HepG2 (cell line): ENCODE measurements around the gene RDH13. TPM values are rescaled to one million over a fixed set of nuclear protein-coding genes. Genes with fewer than 3 reads are reported as not detected.

Source experiments
- ATAC-seq: fragments of 200-7000 bp; cut with Tn5 transposase; 3 replicates; pipeline ENCODE4 v1.9.1; 2020; ENCODE audit warnings: mild to moderate bottlenecking, moderate library complexity
- BruUV-seq: library from RNA; stranded (reverse); fragments of 400-500 nt; replicated peaks from 2 replicates; lab custom pipeline; 2021; lab: Mats Ljungman, UMichigan
- CTCF ChIA-PET: fragments of 300-600 bp; formaldehyde crosslinking; extraction: SDS; loops from one replicate; lab custom pipeline; 2021; ENCODE audit warnings: low total read pairs, inconsistent platforms, low intra/inter-chr PET ratio; lab: Yijun Ruan, JAX
- POLR2A ChIA-PET: fragments of 350-600 bp; sonication (Branson Sonifier 250); formaldehyde crosslinking; loops from one replicate; lab custom pipeline; 2020; ENCODE audit warnings: antibody characterized with exemption, inconsistent platforms; lab: Yijun Ruan, JAX
- DNase-seq: peaks from one replicate; pipeline ENCODE4 v3.0.0-alpha.2; 2015; ENCODE audit warnings: low spot score
- FAIRE-seq: peaks from 3 replicates; lab custom pipeline; 2011; peaks lifted over from hg19 to GRCh38; lab: Jason Lieb, UNC
- H2AFZ ChIP-seq: one replicate; pipeline ENCODE4 v1.6.1; 2011; ENCODE audit warnings: low read length, inconsistent platforms
- H3K27ac ChIP-seq: fragments of 300-600 bp; 3 replicates; pipeline ENCODE4 v1.8.0; 2011; ENCODE audit warnings: mixed run types, mild to moderate bottlenecking, mixed read lengths, low read length, inconsistent platforms; ENCODE audit not compliant: insufficient read depth; ENCODE audit errors: extremely low read length
- H3K27me3 ChIP-seq, 2 experiments: fragments of 200-600 bp in 1 of 2; 2 replicates in 1 of 2; 3 replicates in 1 of 2; pipeline versions ENCODE4 v1.6.0 to v1.8.0; 2011; ENCODE audit warnings: low read length in 2 of 2, mild to moderate bottlenecking in 2 of 2, moderate library complexity in 2 of 2, inconsistent platforms in 1 of 2; ENCODE audit not compliant: insufficient read depth in 2 of 2, control insufficient read depth in 1 of 2
- H3K36me3 ChIP-seq, 2 experiments: fragments of 200-600 bp in 1 of 2; replicated peaks in 1 of 2; 2 replicates in 1 of 2; 3 replicates in 1 of 2; pipeline versions ENCODE4 v1.5.1 to v1.8.0; 2011; ENCODE audit warnings: low read length in 2 of 2, inconsistent platforms in 1 of 2; ENCODE audit not compliant: insufficient read depth in 2 of 2, control insufficient read depth in 1 of 2
- H3K4me1 ChIP-seq: 2 replicates; pipeline ENCODE4 v1.5.1; 2012; ENCODE audit warnings: low read length, inconsistent platforms; ENCODE audit not compliant: insufficient read depth
- H3K4me2 ChIP-seq: 2 replicates; pipeline ENCODE4 v1.6.0; 2011; ENCODE audit warnings: low read depth, low read length, inconsistent platforms
- H3K4me3 ChIP-seq, 3 experiments: fragments of 200-600 bp in 1 of 3; sonication (generic), shearing (Covaris generic) in 1 of 3; replicated peaks in 1 of 3; 2 replicates each; pipeline ENCODE4 v1.5.1; 2011 to 2016; ENCODE audit warnings: low read length in 3 of 3, inconsistent platforms in 2 of 3, low read depth in 2 of 3, mild to moderate bottlenecking in 2 of 3, control low read depth in 1 of 3, mixed read lengths in 1 of 3; ENCODE audit not compliant: insufficient read depth in 1 of 3
- H3K79me2 ChIP-seq: one replicate; pipeline ENCODE4 v1.6.1; 2011; ENCODE audit warnings: low read length, inconsistent platforms; ENCODE audit not compliant: insufficient read depth
- H3K9ac ChIP-seq: 2 replicates; pipeline ENCODE4 v1.6.0; 2011; ENCODE audit warnings: mild to moderate bottlenecking, low read depth, low read length, inconsistent platforms; ENCODE audit not compliant: insufficient read depth
- H3K9me3 ChIP-seq: 2 replicates; pipeline ENCODE4 v1.5.1; 2012; ENCODE audit warnings: mild to moderate bottlenecking, low read length
- H4K20me1 ChIP-seq: 2 replicates; pipeline ENCODE4 v1.6.0; 2011; ENCODE audit warnings: inconsistent platforms, mild to moderate bottlenecking, low read length, moderate library complexity; ENCODE audit not compliant: insufficient read depth
- ARNT2 ChIP-seq: sonication (generic); formaldehyde crosslinking; IDR thresholded peaks from 2 replicates; pipeline ENCODE4 v1.8.0; 2022; ENCODE audit warnings: mild to moderate bottlenecking, low read depth, missing genetic modification reagents, moderate library complexity
- ATF7-NPFF ChIP-seq: sonication (generic); formaldehyde crosslinking; IDR thresholded peaks from 2 replicates; pipeline ENCODE4 v1.8.1; 2023; ENCODE audit warnings: mild to moderate bottlenecking, low read depth, missing genetic modification reagents, moderate library complexity
- CCAR2 ChIP-seq: fragments of 200-400 bp; formaldehyde crosslinking; optimal IDR thresholded peaks from 2 replicates; pipeline ENCODE3; 2018; ENCODE audit warnings: low read depth, mild to moderate bottlenecking, low read length, moderate library complexity
- DNMT3B ChIP-seq: conservative IDR thresholded peaks from 2 replicates; pipeline ENCODE4 v1.6.1; 2016; ENCODE audit warnings: missing biosample characterization, control low read depth
- GABPB1 ChIP-seq: IDR thresholded peaks from 2 replicates; pipeline ENCODE4 v1.6.1; 2016; ENCODE audit warnings: mild to moderate bottlenecking, missing genetic modification reagents, moderate library complexity, missing compliant biosample characterization
- HNRNPK ChIP-seq: fragments of 200-400 bp; formaldehyde crosslinking; IDR thresholded peaks from 2 replicates; pipeline ENCODE4 v1.6.1; 2018; ENCODE audit warnings: low read length, low read depth, moderate library complexity, mild to moderate bottlenecking; ENCODE audit not compliant: poor library complexity, severe bottlenecking
- ISX ChIP-seq: sonication (generic); formaldehyde crosslinking; conservative IDR thresholded peaks from 2 replicates; pipeline ENCODE4 v1.5.0; 2020; ENCODE audit warnings: missing genetic modification reagents
- KLF11 ChIP-seq: IDR thresholded peaks from 2 replicates; pipeline ENCODE4 v1.6.1; 2016; ENCODE audit warnings: missing compliant biosample characterization
- MAFF ChIP-seq: IDR thresholded peaks from 2 replicates; pipeline ENCODE4 v1.6.1; 2011; ENCODE audit warnings: low read depth, low read length, improper control_type of control experiment
- TAF15 ChIP-seq: fragments of 200-400 bp; formaldehyde crosslinking; IDR thresholded peaks from one replicate; pipeline ENCODE4 v1.6.1; 2018; ENCODE audit warnings: mild to moderate bottlenecking, low read depth, low read length; ENCODE audit not compliant: poor library complexity, severe bottlenecking
- TARDBP ChIP-seq: sonication (generic); formaldehyde crosslinking; IDR thresholded peaks from 2 replicates; pipeline ENCODE4 v1.8.0; 2022; ENCODE audit warnings: mild to moderate bottlenecking, missing genetic modification reagents
- XBP1 ChIP-seq: sonication (generic); formaldehyde crosslinking; IDR thresholded peaks from 2 replicates; pipeline ENCODE4 v1.5.0; 2020; ENCODE audit warnings: missing genetic modification reagents
- ZBTB1 ChIP-seq: sonication (generic); formaldehyde crosslinking; IDR thresholded peaks from 2 replicates; pipeline ENCODE4 v1.4.0; 2020; ENCODE audit warnings: missing genetic modification reagents, borderline replicate concordance
- ZNF12 ChIP-seq: sonication (generic); formaldehyde crosslinking; IDR thresholded peaks from 2 replicates; pipeline ENCODE4 v1.5.0; 2020; ENCODE audit warnings: missing genetic modification reagents
- ZNF501 ChIP-seq: sonication (generic); formaldehyde crosslinking; IDR thresholded peaks from 2 replicates; pipeline ENCODE4 v1.5.1; 2020; ENCODE audit warnings: mild to moderate bottlenecking, moderate library complexity, missing genetic modification reagents
- ZNF556 ChIP-seq: sonication (generic); formaldehyde crosslinking; IDR thresholded peaks from 2 replicates; pipeline ENCODE4 v1.4.0; 2020; ENCODE audit warnings: mild to moderate bottlenecking, missing genetic modification reagents, borderline replicate concordance
- ZNF615 ChIP-seq: sonication (generic); formaldehyde crosslinking; IDR thresholded peaks from 2 replicates; pipeline ENCODE4 v1.5.0; 2020; ENCODE audit warnings: mild to moderate bottlenecking, missing genetic modification reagents, borderline replicate concordance
- ZSCAN25 ChIP-seq: sonication (generic); formaldehyde crosslinking; IDR thresholded peaks from 2 replicates; pipeline ENCODE4 v1.8.0; 2022; ENCODE audit warnings: mild to moderate bottlenecking, missing genetic modification reagents
- ZSCAN29 ChIP-seq: sonication (generic); formaldehyde crosslinking; conservative IDR thresholded peaks from 2 replicates; pipeline ENCODE4 v1.4.0; 2020; ENCODE audit warnings: mild to moderate bottlenecking, missing genetic modification reagents
- WGBS: methylation state at CpG from one replicate; pipeline ENCODE4 v1.1.6; 2017; ENCODE audit warnings: low lambda C conversion rate; 5-methylcytosine and 5-hydroxymethylcytosine counted together
- in situ Hi-C: cut with HindIII; loops from 2 replicates; pipeline ENCODE4 v1.10.0; 2017; ENCODE audit warnings: low pct_unique_long_range_greater_than_20kb; ENCODE audit not compliant: extremely low pct_ligation_motif_present
- intact Hi-C: fragments of 100-400 bp; cut with micrococcal nuclease; formaldehyde crosslinking; loops from one replicate; pipeline ENCODE4 v1.10.0; 2022; ENCODE audit not compliant: unreplicated experiment
- polyA plus RNA-seq, 8 experiments: library from polyadenylated mRNA; depleted of rRNA in 3 of 8; stranded (reverse) in 7 of 8; unstranded in 1 of 8; fragments of >200 nt; fragmentation: Illumina TruSeq in 4 of 8; extraction: Trizol in 4 of 8; gene quantifications; 2 replicates each; pipeline versions ENCODE4 v1.2.1 to v1.2.3, GENCODE V29; 2011 to 2016; ENCODE audit warnings: low read depth in 4 of 8, missing spikeins in 1 of 8, mixed read lengths in 1 of 8; ENCODE audit not compliant: insufficient read depth in 1 of 8
- total RNA-seq, 5 experiments: library from RNA; depleted of rRNA; stranded (reverse); fragments of >200 nt; fragmentation: Illumina TruSeq; extraction: Trizol; gene quantifications; 2 replicates each; pipeline ENCODE4 v1.2.3, GENCODE V29; 2016; ENCODE audit warnings: low read depth in 1 of 5
- TF ChIP-seq, protein P1 (sequence below): sonication (generic); formaldehyde crosslinking; conservative IDR thresholded peaks from 2 replicates; pipeline ENCODE4 v1.4.0; 2020; ENCODE audit warnings: missing genetic modification reagents
- TF ChIP-seq, protein P2 (sequence below): sonication (generic); formaldehyde crosslinking; IDR thresholded peaks from 2 replicates; pipeline ENCODE4 v1.5.1; 2020; ENCODE audit warnings: mild to moderate bottlenecking, moderate library complexity, missing genetic modification reagents

RDH13 gene
- total and polyA plus RNA-seq, 2 of the 13 experiments (the other 11 are each of a cell fraction or from before 2014, with no cell fraction given): 13.4 to 21.5 TPM

DNA sequence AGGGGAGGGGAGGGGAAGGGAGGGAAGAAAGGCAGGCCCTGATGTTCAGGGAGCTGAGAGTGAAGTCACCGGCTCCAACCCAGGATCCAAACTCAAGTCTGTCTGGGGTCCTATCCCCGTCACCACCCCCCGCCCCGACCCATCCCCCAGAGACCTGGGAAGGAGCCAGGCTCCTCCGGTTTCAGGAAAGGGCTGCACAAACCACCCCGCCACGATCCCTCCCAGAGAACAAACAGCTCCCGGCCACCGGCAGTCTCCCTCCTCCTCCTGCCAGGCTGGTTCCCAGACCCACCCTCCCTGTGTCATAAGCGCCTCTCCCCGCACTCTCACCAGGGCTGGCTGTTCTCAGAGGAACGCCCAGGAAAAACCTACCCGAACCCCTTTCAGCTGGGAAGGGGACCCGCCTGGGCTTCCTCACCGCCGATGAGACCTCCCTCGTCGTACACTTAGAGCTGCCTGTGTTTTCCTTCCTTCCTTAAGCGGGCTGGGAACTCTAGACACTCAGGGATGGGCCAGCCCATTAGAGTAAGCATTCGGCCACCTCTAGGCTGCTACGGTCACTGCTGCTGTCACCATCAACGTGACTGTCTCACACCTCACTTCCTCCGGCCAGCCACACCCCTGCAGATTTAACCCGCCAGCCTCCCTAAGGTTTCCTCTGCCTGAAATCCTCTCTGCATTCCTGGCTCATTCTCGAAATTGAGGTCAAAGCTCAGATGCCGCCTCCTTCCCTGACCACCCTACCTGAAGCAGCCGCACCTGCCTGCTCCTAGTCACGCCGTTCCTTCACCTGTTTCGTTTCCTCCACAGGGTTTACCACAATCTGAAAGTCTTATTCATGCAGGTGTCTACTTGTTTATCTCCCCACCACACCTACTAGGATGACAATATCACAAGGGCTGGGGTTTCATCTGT lies 6.3 kb upstream of the RDH13 start:
- intact Hi-C loops: no loop called here
- BruUV-seq: no TSS peak
- Histone ChIP-seq H3K4me3 (peak overlapping the region; percentile 23 to 55 (median 30); a peak in 5 of 6 replicates), H3K36me3 (no peaks in the 10 kb centered on the region), H2AFZ (peak overlapping the region; percentile 40), H3K79me2 (no peaks in the 10 kb centered on the region), H3K4me2 (peak overlapping the region; percentile 64), H3K27ac (no peak overlapping the region), H3K9me3 (no peaks in the 10 kb centered on the region), H3K27me3 (peaks cover 2 to 35% of the 10 kb centered on the region in 2 experiments), H3K9ac (no peak overlapping the region), H3K4me1 (peaks cover 15% of the 10 kb centered on the region), H4K20me1 (no peaks in the 10 kb centered on the region)
- FAIRE-seq (no peak), ATAC-seq (peak; percentile 75), DNase-seq (no peak)
- POLR2A ChIA-PET: interaction anchor here (1.5 kb wide), 1 partner anchor 11 kb away, joined by 11 read pairs; no protein-coding TSS in a partner anchor
- WGBS: 6% methylated on average over 24 of the region's 30 CpGs
- CTCF ChIA-PET: no interaction called here
- in situ Hi-C loops: no loop called here
- TF ChIP-seq ZNF12 (CRISPR knock-in tag): no peak
- TF ChIP-seq, protein P1, sequence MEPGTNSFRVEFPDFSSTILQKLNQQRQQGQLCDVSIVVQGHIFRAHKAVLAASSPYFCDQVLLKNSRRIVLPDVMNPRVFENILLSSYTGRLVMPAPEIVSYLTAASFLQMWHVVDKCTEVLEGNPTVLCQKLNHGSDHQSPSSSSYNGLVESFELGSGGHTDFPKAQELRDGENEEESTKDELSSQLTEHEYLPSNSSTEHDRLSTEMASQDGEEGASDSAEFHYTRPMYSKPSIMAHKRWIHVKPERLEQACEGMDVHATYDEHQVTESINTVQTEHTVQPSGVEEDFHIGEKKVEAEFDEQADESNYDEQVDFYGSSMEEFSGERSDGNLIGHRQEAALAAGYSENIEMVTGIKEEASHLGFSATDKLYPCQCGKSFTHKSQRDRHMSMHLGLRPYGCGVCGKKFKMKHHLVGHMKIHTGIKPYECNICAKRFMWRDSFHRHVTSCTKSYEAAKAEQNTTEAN (CRISPR knock-in tag): no peak
- TF ChIP-seq ISX (CRISPR knock-in tag): no peak
- TF ChIP-seq ZNF501: no peak
- peak; percentile 66; the same call in 1 of the 2 replicates for TF ChIP-seq ZSCAN25 (CRISPR knock-in tag)
- TF ChIP-seq GABPB1 (CRISPR knock-in tag): 0 out of 2 replicates have a peak, but pooled peaks have one; percentile 21
- TF ChIP-seq ARNT2 (CRISPR knock-in tag): no peak
- no peak for TF ChIP-seq ZSCAN29
- TF ChIP-seq HNRNPK: peak; percentile 46
- no peak for TF ChIP-seq ZNF556
- no peak for TF ChIP-seq KLF11 (CRISPR knock-in tag)
- TF ChIP-seq MAFF: no peak
- no peak for TF ChIP-seq TARDBP (CRISPR knock-in tag)
- TF ChIP-seq ZNF615 (CRISPR knock-in tag): no peak
- no peak for TF ChIP-seq ZBTB1
- TF ChIP-seq ATF7-NPFF: no peak
- TF ChIP-seq TAF15: no peak
- TF ChIP-seq, protein P2, sequence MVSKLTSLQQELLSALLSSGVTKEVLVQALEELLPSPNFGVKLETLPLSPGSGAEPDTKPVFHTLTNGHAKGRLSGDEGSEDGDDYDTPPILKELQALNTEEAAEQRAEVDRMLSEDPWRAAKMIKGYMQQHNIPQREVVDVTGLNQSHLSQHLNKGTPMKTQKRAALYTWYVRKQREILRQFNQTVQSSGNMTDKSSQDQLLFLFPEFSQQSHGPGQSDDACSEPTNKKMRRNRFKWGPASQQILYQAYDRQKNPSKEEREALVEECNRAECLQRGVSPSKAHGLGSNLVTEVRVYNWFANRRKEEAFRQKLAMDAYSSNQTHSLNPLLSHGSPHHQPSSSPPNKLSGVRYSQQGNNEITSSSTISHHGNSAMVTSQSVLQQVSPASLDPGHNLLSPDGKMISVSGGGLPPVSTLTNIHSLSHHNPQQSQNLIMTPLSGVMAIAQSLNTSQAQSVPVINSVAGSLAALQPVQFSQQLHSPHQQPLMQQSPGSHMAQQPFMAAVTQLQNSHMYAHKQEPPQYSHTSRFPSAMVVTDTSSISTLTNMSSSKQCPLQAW (CRISPR knock-in tag): no peak
- TF ChIP-seq XBP1 (CRISPR knock-in tag): no peak
- TF ChIP-seq DNMT3B: no peak
- TF ChIP-seq CCAR2: no peak
